NCI-H526 (cell line): Measurements from ENCODE around the gene THRA.
"Not testable (repeated sequence)": the region's sequence is repeated elsewhere in the genome, so short reads cannot be mapped to it uniquely, and the experiment has no call there.

Experiments used
- DNase-seq, 2 experiments: peaks; one replicate each; lab custom pipeline; 2025; lab: John Stamatoyannopoulos, UW

The THRA gene

GRCh38 chr17:40113110-40113906, 50.5 kb downstream of the THRA start:
- DNase-seq: peak; percentile 92 to 96

- no peak for DNase-seq
Observed at GRCh38 chr17:40113907-40114245, 51.1 kb downstream of the THRA start.

GRCh38 chr17:40115101-40115436, 52.3 kb downstream of the THRA start:
- DNase-seq: peak in 1 of 2 experiments; percentile 5

- DNase-seq: peak; percentile 9 to 84
Observed at GRCh38 chr17:40121181-40122135, 58.7 kb downstream of the THRA start, which contains the start of gene MSL1. Gene MSL1, plus strand, starts transcription at chr17:40121971. Its CDS starts 642 bp downstream, at chr17:40122613.

GRCh38 chr17:40122136-40122998, 59.6 kb downstream of the THRA start:
- DNase-seq: peak in 1 of 2 experiments; percentile 64

GRCh38 chr17:40122999-40123810, 60.4 kb downstream of the THRA start:
- peak; percentile 66 to 87 for DNase-seq

- no peak for DNase-seq
Observed at GRCh38 chr17:40123811-40124114, 61.0 kb downstream of the THRA start.

- peak; percentile 29 to 39 for DNase-seq
Observed at GRCh38 chr17:40124279-40125141, 61.7 kb downstream of the THRA start.

GRCh38 chr17:40129498-40129897, 66.7 kb downstream of the THRA start:
- DNase-seq: no peak

GRCh38 chr17:40130352-40131042, 67.7 kb downstream of the THRA start:
- DNase-seq: no peak

GRCh38 chr17:40134184-40134583, 71.4 kb downstream of the THRA start:
- no peak for DNase-seq

- no peak for DNase-seq
Observed at GRCh38 chr17:40135817-40136216, 73.1 kb downstream of the THRA start.

GRCh38 chr17:40139566-40140058, 76.8 kb downstream of the THRA start:
- no peak for DNase-seq

- DNase-seq: not testable (repeated sequence)
Observed at GRCh38 chr17:40143166-40143565, 80.4 kb downstream of the THRA start.
